ENCODE results near the gene RAP2C.
A peak's percentile ranks its signal among the peaks of the same experiment; 100 is the strongest.

The RAP2C gene

GRCh38 chrX:132219343-132219768 is at the start of gene RAP2C:
Gene RAP2C, minus strand, starts transcription at chrX:132219447. Its CDS starts 2,179 bp downstream, at chrX:132217268.
- peak; percentile 40 for DNase-seq

- no peak for DNase-seq
Measured at GRCh38 chrX:132267392-132267791, 48.1 kb upstream of the RAP2C start.

DNA sequence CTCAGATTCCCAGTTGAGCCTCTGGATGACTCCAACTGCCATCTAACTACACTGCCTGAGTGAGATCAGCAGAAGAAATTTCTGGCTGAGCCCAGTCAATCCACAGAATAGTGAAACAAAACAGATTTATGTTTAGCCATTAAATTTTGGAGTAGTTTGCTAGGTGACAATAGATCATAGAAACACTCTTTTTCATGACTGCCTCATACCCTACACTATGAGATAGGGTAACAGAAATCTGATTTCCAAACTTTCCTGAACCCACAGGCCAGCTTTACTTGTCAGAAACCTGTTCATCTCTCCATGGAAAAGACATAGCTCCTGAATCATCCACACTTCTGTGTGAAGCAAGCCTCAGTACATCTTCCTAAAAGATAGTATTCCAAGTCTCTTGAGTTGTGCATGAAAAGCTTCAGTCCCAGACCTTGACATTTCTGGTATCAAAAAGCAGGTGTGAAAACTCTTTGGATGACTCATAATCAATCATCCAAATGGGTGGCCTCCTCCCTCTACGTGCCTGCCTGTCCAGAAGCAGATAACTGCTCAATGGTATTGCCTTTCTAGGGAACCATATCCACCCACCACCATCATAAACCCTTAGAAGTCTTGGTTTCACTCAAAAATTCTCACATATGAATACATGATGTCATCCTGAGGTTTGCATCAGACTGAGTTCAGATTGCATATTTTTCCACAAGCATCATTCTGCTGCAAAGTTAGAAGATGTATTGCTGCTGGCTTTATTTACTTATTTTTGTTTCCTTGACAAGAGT is 47.5 kb upstream of the RAP2C start:
- no peak for DNase-seq

DNA sequence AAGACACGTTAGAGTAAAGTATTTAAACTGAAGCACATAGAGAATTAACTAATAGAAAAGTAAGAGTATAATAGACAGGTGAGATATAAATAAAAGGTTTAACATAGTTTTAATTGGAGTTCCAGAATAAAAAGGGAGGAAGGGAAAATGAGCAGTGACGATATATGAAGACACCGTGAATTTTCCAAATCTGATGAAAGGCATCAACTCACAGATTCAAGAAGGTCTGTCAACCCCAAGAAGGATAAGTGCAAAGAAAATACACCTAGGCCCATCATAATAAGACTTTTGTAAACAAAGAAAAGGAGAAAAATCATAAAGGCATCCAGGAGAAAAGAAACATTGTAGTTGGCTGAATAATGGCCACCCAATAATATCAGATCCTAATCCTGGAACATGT is 43.9 kb upstream of the RAP2C start:
- DNase-seq: no peak

DNA sequence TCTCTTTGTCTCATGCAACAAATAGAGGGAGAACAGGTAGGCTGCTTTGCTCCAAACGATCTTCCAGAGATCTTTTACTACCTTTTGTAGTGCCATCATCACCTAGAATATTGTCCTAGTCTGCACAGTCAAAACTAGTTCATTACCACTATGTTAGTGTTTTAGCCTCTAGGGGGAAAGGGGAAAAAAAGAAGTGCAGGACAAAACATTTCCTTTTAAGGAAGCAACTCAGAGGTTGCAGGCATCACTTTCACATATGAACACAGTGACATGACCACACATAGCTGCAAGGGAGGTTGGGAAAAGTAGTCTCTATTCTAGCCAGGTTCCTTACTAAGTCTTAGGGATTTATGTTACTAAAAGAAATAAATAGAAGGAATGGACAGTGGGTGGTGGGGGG is 39.3 kb upstream of the RAP2C start:
- DNase-seq: no peak

- DNase-seq: no peak
Measured at GRCh38 chrX:132257116-132257515, 37.9 kb upstream of the RAP2C start.

- DNase-seq: no peak
Measured at GRCh38 chrX:132236121-132236520, 16.9 kb upstream of the RAP2C start.

DNA sequence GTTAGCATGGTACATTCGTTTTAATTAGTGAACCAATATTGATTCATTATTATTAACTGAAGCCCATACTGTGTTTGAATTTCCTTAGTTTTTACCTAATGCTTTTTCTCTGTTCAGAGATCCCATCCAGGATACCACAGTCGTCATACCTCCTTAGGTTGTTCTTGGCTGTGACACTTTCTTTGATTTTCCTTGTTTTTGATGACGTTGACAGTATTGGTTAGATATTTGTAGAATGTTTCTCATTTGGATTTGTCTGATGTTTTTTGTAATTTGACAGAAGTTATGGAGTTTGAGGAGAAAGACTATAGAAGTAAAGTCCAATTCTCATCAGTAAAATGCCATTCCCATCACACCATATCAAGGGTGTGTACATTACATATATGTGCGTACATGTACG is 16.2 kb upstream of the RAP2C start:
- no peak for DNase-seq

- DNase-seq: no peak
Measured at GRCh38 chrX:132231587-132231986, 12.3 kb upstream of the RAP2C start.

- DNase-seq: no peak
Measured at GRCh38 chrX:132227383-132228112, 8.3 kb upstream of the RAP2C start.

GRCh38 chrX:132226169-132226568 is 6.9 kb upstream of the RAP2C start:
- no peak for DNase-seq

GRCh38 chrX:132218100-132218812 is 991 bp downstream of the RAP2C start:
- peak; percentile 70 for DNase-seq

GRCh38 chrX:132217203-132218073 is 1.8 kb downstream of the RAP2C start:
- peak; percentile 61 for DNase-seq

DNA sequence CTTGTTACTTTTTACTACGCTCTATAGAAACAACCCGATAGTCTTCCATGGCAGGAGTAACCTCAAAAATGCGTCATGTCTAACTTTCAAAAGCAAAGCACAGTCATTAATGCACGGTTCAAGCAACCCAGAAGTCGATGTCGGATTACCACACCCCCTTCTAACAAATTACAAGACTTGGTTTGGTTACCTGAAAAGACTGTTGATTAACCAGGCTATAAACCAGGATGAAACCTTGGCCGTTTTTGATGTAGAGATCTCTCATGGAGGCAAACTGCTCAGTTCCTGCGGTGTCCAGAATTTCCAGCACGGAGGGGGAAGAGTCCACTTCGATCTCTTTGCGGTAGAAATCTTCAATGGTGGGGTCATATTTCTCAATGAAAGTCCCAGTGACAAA is 2.4 kb downstream of the RAP2C start:
- no peak for DNase-seq

DNA sequence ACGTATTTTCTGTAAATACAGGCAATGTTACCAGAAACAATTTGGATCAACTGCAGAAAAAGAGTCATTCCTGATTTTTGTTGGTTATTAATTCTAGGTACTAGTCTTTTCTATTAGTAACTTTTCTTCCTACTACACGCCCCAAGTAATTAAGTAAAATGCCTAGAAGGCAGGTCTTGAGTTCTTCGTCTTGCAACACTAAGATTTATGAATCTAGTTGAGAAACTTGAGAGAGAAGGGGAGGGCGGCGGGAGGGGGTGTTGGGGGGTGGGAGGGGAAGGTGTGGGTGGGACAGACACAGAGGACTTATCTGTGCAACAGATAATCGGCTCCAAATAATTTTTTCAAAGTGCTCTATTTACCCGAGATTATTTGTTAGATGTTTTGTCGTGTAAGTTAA is 3.0 kb downstream of the RAP2C start:
- DNase-seq: no peak

- DNase-seq: no peak
Measured at GRCh38 chrX:132214518-132214917, 4.7 kb downstream of the RAP2C start.

DNA sequence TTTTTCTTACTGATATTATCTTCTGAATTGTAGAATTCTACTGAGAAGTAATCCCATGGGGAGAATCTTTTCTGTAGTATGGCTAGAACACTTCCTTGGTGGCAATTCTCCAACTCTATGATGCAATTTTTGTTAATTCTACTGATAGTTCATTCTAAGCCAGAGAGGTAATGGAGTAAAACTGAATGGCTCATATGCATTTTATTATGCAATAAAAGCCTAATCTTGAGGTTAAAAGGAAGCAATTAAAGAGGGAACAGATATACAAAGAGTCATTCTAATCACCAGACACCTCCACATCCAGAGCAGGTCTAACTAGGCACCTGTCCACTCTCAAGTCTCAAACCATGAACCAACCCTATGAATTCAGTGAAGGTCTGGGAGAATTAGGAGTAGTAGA is 9.7 kb downstream of the RAP2C start:
- no peak for DNase-seq

DNA sequence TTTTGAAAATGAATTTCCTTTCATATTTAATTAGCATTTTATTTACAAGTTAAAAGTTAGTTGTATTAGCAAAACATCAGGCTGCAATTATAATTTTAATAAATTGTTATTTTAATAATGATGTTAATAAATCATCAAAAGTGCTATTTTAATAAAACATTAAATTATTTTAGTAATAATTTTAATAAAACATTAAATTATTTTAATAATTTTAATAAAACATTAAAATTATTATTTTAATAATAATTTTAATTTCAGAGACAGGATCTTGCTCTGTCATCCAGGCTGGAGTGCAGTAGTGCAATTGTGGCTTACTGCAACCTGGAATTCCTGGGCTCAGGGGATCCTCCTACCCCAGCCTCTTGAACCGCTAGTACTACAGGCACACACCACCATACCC is 10.8 kb downstream of the RAP2C start:
- no peak for DNase-seq

- no peak for DNase-seq
Measured at GRCh38 chrX:132207996-132208395, 11.3 kb downstream of the RAP2C start.

- no peak for DNase-seq
Measured at GRCh38 chrX:132206259-132206658, 13.0 kb downstream of the RAP2C start.

GRCh38 chrX:132204629-132205028 is 14.6 kb downstream of the RAP2C start:
- DNase-seq: no peak

DNA sequence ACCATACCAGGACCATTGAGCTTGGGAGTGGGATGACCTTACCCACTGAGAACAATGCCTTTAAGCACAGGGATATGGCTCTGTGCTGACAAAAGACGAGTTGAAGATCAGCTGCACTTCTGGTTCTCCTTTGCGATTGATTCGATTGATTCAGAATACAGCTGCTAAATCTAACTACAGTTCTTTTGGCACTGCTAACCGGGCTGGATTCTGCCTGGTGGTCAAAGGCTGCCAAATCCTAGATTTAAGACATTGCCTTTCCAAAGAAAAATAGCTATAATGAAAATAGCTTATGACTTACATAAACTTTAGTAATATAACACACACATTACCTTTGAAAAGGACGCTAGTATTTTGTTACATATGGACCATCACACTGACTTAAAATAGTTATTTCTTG is 18.3 kb downstream of the RAP2C start:
- no peak for DNase-seq

GRCh38 chrX:132199941-132200340 is 19.3 kb downstream of the RAP2C start:
- DNase-seq: no peak
